ENCODE data around the gene TEAD3.

DNA sequence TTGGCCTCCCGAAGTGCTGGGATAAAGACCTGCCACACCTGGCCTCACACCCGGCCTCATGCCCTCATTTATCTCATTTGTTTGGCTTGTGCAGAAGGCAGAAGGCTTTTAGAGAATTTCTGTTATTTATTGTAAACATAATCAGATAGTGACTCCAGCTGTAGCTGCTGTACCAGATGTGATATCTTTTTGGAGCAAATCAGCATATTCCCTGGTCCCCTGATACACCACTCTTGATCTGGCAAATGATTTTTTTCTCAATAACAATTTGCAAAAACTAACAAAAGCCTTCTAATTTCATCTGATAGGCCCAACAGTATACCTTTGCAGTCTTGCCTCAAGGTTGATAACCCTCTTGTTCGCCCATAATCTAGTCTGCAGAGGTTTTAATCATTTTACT lies 42.3 kb upstream of the TEAD3 start:
- TF ChIP-seq, protein P1, sequence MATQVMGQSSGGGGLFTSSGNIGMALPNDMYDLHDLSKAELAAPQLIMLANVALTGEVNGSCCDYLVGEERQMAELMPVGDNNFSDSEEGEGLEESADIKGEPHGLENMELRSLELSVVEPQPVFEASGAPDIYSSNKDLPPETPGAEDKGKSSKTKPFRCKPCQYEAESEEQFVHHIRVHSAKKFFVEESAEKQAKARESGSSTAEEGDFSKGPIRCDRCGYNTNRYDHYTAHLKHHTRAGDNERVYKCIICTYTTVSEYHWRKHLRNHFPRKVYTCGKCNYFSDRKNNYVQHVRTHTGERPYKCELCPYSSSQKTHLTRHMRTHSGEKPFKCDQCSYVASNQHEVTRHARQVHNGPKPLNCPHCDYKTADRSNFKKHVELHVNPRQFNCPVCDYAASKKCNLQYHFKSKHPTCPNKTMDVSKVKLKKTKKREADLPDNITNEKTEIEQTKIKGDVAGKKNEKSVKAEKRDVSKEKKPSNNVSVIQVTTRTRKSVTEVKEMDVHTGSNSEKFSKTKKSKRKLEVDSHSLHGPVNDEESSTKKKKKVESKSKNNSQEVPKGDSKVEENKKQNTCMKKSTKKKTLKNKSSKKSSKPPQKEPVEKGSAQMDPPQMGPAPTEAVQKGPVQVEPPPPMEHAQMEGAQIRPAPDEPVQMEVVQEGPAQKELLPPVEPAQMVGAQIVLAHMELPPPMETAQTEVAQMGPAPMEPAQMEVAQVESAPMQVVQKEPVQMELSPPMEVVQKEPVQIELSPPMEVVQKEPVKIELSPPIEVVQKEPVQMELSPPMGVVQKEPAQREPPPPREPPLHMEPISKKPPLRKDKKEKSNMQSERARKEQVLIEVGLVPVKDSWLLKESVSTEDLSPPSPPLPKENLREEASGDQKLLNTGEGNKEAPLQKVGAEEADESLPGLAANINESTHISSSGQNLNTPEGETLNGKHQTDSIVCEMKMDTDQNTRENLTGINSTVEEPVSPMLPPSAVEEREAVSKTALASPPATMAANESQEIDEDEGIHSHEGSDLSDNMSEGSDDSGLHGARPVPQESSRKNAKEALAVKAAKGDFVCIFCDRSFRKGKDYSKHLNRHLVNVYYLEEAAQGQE (IDR thresholded peaks at IDR 0.05; ENCODE audit: borderline replicate concordance): no peak
- TF ChIP-seq, protein P2, sequence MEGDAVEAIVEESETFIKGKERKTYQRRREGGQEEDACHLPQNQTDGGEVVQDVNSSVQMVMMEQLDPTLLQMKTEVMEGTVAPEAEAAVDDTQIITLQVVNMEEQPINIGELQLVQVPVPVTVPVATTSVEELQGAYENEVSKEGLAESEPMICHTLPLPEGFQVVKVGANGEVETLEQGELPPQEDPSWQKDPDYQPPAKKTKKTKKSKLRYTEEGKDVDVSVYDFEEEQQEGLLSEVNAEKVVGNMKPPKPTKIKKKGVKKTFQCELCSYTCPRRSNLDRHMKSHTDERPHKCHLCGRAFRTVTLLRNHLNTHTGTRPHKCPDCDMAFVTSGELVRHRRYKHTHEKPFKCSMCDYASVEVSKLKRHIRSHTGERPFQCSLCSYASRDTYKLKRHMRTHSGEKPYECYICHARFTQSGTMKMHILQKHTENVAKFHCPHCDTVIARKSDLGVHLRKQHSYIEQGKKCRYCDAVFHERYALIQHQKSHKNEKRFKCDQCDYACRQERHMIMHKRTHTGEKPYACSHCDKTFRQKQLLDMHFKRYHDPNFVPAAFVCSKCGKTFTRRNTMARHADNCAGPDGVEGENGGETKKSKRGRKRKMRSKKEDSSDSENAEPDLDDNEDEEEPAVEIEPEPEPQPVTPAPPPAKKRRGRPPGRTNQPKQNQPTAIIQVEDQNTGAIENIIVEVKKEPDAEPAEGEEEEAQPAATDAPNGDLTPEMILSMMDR (IDR thresholded peaks at IDR 0.05; ENCODE audit: poor library complexity, severe bottlenecking): no peak
- no peak for TF ChIP-seq TAF1 (IDR thresholded peaks at IDR 0.05; ENCODE audit: low read depth)
- no peak for TF ChIP-seq RAD21 (conservative IDR thresholded peaks at IDR 0.05)
- no peak for TF ChIP-seq POLR2AphosphoS5 (IDR thresholded peaks at IDR 0.05)
- TF ChIP-seq EZH2 (IDR thresholded peaks at IDR 0.05; ENCODE audit: borderline replicate concordance, insufficient read depth, low read length, poor library complexity, severe bottlenecking): no peak
- no peak for TF ChIP-seq EP300 (conservative IDR thresholded peaks at IDR 0.05; ENCODE audit: poor library complexity, severe bottlenecking)
- TF ChIP-seq MXI1 (conservative IDR thresholded peaks at IDR 0.05; ENCODE audit: poor library complexity, severe bottlenecking): no peak

Data from neural cell (in vitro differentiated cells).